ENCODE measurements around the gene PHF1. TPM values are rescaled to one million over a fixed set of nuclear protein-coding genes. Genes with fewer than 3 reads are reported as not detected.
"Not testable (repeated sequence)": the region's sequence is repeated elsewhere in the genome, so short reads cannot be mapped to it uniquely, and the experiment has no call there.

The PHF1 gene
- polyA plus RNA-seq, 1 donor (not counting 4 experiments of a cell fraction or from before 2014, with no cell fraction given), result 15.8 TPM

DNA sequence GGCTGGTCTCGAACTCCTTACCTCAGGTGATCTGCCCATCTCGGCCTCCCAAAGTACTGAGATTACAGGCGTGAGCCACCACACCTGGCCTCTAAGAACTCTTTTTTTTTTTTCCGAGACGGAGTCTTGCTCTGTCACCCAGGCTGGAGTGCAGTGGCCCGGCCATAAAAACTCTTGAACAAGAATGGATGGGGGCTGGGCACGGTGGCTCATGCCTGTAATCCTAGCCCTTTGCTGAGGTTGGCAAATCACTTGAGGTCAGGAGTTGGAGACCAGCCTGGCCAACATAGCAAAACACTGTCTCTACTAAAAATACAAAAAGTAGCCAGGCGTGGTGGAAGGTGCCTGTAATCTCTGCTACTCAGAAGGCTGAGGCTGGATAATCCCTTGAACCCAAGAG, 38.9 kb upstream of the PHF1 start:
- H3K9me1 ChIP-seq (ENCODE audit: control insufficient read depth, extremely low read depth, insufficient read depth, low read length); H3K4me2 ChIP-seq (ENCODE audit: control insufficient read depth, extremely low read depth, insufficient read depth, low read depth, low read length); DNase-seq (ENCODE audit: low read depth, low spot score); H3K36me3 ChIP-seq (ENCODE audit: control insufficient read depth in 2 of 2, extremely low read depth in 1 of 2, insufficient read depth in 2 of 2, low read length in 2 of 2); H4K20me1 ChIP-seq (ENCODE audit: control insufficient read depth, extremely low read depth, insufficient read depth, low read length); H3K4me3 ChIP-seq (ENCODE audit: control insufficient read depth in 2 of 3, extremely low read depth in 1 of 3, insufficient read depth in 2 of 3, low read depth in 1 of 3, low read length in 3 of 3); H3K27me3 ChIP-seq (ENCODE audit: control insufficient read depth, extremely low read depth, insufficient read depth, low read length); H3K9me3 ChIP-seq (ENCODE audit: control insufficient read depth, low read depth, low read length); H3K27ac ChIP-seq (ENCODE audit: control insufficient read depth, insufficient read depth, low read length); H3K9ac ChIP-seq (ENCODE audit: control insufficient read depth, extremely low read depth, insufficient read depth, low read length); H3K79me2 ChIP-seq (ENCODE audit: control insufficient read depth, insufficient read depth, low read length); H2AFZ ChIP-seq (ENCODE audit: control insufficient read depth, low read length); FAIRE-seq; dilution Hi-C loops (cut with MboI; ENCODE audit: extremely low pct_ligation_motif_present, low sequenced_read_pairs): not testable (repeated sequence)
- peaks cover 26% of the 10 kb centered on the region for H3K4me1 ChIP-seq (ENCODE audit: control insufficient read depth, extremely low read depth, insufficient read depth, low read length)

DNA sequence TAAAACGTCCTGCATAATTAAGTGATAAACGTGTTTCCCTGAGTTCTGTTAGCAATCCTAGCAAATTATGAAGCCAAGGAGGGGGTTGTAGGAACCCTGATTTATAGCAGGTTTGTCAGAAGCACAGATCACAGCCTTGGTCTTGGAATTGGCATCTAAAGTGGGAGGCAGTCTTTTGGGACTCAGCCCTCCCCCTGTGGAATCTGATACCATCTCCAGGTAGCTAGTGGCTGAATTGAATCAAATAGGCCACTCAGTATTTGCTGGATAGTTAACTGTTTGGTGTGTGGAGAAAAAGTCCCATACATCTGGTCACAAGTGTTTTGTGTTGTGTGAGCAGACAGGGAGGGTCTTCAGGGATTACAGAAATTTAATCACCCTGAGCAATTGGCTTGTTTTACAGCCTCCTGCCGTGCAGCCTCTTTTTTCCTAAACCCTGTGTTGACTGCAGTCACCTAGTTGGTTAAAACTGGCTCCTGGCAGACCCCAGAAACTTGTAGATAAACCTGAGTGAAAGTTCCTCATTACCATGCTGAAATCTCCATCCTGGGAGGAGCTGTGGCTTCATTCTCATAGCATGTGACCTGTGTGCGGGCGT, 38.2 kb upstream of the PHF1 start:
- no peaks in the 10 kb centered on the region for H3K9me1 ChIP-seq (ENCODE audit: control insufficient read depth, extremely low read depth, insufficient read depth, low read length)
- H3K4me3 ChIP-seq (ENCODE audit: control insufficient read depth in 2 of 3, extremely low read depth in 1 of 3, insufficient read depth in 2 of 3, low read depth in 1 of 3, low read length in 3 of 3), result no peak overlapping the region
- no peak overlapping the region for H3K9ac ChIP-seq (ENCODE audit: control insufficient read depth, extremely low read depth, insufficient read depth, low read length)
- peaks cover 26% of the 10 kb centered on the region for H3K4me1 ChIP-seq (ENCODE audit: control insufficient read depth, extremely low read depth, insufficient read depth, low read length)
- TF ChIP-seq EZH2 (IDR thresholded peaks at IDR 0.05; ENCODE audit: low read length), result no peak
- TF ChIP-seq, protein P1, sequence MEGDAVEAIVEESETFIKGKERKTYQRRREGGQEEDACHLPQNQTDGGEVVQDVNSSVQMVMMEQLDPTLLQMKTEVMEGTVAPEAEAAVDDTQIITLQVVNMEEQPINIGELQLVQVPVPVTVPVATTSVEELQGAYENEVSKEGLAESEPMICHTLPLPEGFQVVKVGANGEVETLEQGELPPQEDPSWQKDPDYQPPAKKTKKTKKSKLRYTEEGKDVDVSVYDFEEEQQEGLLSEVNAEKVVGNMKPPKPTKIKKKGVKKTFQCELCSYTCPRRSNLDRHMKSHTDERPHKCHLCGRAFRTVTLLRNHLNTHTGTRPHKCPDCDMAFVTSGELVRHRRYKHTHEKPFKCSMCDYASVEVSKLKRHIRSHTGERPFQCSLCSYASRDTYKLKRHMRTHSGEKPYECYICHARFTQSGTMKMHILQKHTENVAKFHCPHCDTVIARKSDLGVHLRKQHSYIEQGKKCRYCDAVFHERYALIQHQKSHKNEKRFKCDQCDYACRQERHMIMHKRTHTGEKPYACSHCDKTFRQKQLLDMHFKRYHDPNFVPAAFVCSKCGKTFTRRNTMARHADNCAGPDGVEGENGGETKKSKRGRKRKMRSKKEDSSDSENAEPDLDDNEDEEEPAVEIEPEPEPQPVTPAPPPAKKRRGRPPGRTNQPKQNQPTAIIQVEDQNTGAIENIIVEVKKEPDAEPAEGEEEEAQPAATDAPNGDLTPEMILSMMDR (optimal IDR thresholded peaks at IDR 0.05 in 1 of 3, IDR thresholded peaks at IDR 0.05 in 1 of 3, conservative IDR thresholded peaks at IDR 0.05 in 1 of 3; ENCODE audit: extremely low read depth in 1 of 3, insufficient read depth in 2 of 3, low read length in 3 of 3), result no peak
- dilution Hi-C loops (cut with MboI; ENCODE audit: extremely low pct_ligation_motif_present, low sequenced_read_pairs), result no loop called here
- no peak overlapping the region for H2AFZ ChIP-seq (ENCODE audit: control insufficient read depth, low read length)
- FAIRE-seq (no peak), DNase-seq (ENCODE audit: low read depth, low spot score) (no peak)
- no peaks in the 10 kb centered on the region for H3K9me3 ChIP-seq (ENCODE audit: control insufficient read depth, low read depth, low read length)
- H3K4me2 ChIP-seq (ENCODE audit: control insufficient read depth, extremely low read depth, insufficient read depth, low read depth, low read length), result no peak overlapping the region
- no peaks in the 10 kb centered on the region for H3K27me3 ChIP-seq (ENCODE audit: control insufficient read depth, extremely low read depth, insufficient read depth, low read length)
- H3K36me3 ChIP-seq (ENCODE audit: control insufficient read depth in 2 of 2, extremely low read depth in 1 of 2, insufficient read depth in 2 of 2, low read length in 2 of 2), result no peaks in the 10 kb centered on the region
- H4K20me1 ChIP-seq (ENCODE audit: control insufficient read depth, extremely low read depth, insufficient read depth, low read length), result no peaks in the 10 kb centered on the region
- no peak overlapping the region for H3K27ac ChIP-seq (ENCODE audit: control insufficient read depth, insufficient read depth, low read length)
- H3K79me2 ChIP-seq (ENCODE audit: control insufficient read depth, insufficient read depth, low read length), result no peaks in the 10 kb centered on the region

All from keratinocyte (primary cell).